ENCODE measurements around the gene NEO1. TPM values are rescaled to one million over a fixed set of nuclear protein-coding genes. Genes with fewer than 3 reads are reported as not detected.

NEO1 gene
- total and polyA plus RNA-seq, 9 of the 15 experiments (the other 6 are each of a cell fraction or from before 2014, with no cell fraction given) = 0.08 to 1.7 (median 0.48) TPM

DNA sequence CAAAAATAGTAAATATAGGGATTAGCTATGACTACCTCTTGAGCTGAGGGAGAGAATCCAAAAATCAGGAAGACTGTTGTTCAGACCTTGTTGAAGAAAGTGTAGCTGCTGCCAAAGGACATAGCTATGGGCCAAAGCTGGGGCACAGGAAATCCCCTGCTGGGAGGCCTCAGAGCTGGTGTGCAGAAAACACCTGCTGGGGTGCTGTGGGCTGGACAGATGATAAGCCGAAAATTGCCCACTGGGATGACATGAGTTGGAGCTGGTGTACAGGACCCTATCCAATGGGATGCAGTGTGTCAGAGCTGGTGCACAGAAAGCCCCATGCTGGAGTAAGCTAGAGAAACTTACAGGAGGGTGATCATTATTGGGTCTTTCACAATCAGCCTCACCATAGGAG is 121.9 kb downstream of the NEO1 start:
- no peak for FAIRE-seq
- intact Hi-C loops (cut with micrococcal nuclease) (no loop called here), in situ Hi-C loops (cut with MboI) (no loop called here)
- H3K9me3 ChIP-seq (replicated peaks; ENCODE audit: control insufficient read depth, insufficient read depth, low read depth, low read length) = no peaks in the 10 kb centered on the region
- no peak overlapping the region for H3K4me2 ChIP-seq (ENCODE audit: insufficient read depth, low read length)
- H4K20me1 ChIP-seq (replicated peaks; ENCODE audit: control insufficient read depth, insufficient read depth, low read length) = no peaks in the 10 kb centered on the region
- H3K36me3 ChIP-seq (ENCODE audit: control insufficient read depth, insufficient read depth, low read length) = no peaks in the 10 kb centered on the region
- WGBS (ENCODE audit: insufficient coverage, low coverage, missing lambda C conversion rate) = 0% methylated on average over 1 of the region's 1 CpG
- ATAC-seq = no peak
- no peak overlapping the region for H3K27ac ChIP-seq (ENCODE audit: extremely low read depth, low read depth, low read length)
- ChIA-PET POLR2A (interaction anchor here (0.5 kb wide), 1 partner anchor 11 kb away, joined by 3 read pairs; no protein-coding TSS in a partner anchor), CTCF (ENCODE audit: low intra/inter-chr PET ratio) (no interaction called here)
- no peaks in the 10 kb centered on the region for H3K79me2 ChIP-seq (ENCODE audit: control insufficient read depth, insufficient read depth, low read length)
- H3K9ac ChIP-seq (ENCODE audit: insufficient read depth in 1 of 2, low read depth in 2 of 2, low read length in 2 of 2) = no peak overlapping the region
- H3K4me1 ChIP-seq (replicated peaks in 1 of 2; ENCODE audit: control insufficient read depth in 2 of 2, insufficient read depth in 2 of 2, low read length in 2 of 2) = no peaks in the 10 kb centered on the region
- no peak overlapping the region for H3K4me3 ChIP-seq
- H3K9me1 ChIP-seq (ENCODE audit: control insufficient read depth, insufficient read depth, low read length) = no peaks in the 10 kb centered on the region
- BruUV-seq (replicated peaks) = no TSS peak
- no peak for DNase-seq (ENCODE audit: extremely low read depth in 1 of 4, low spot score in 3 of 4)
- no peaks in the 10 kb centered on the region for H3K27me3 ChIP-seq (ENCODE audit: control insufficient read depth in 2 of 2, insufficient read depth in 2 of 2, low read length in 2 of 2)
- no peak overlapping the region for H2AFZ ChIP-seq (ENCODE audit: low read depth, low read length)
- TF ChIP-seq E2F5 (CRISPR knock-in tag; IDR thresholded peaks at IDR 0.05) (no peak), BRD9 (IDR thresholded peaks at IDR 0.05; ENCODE audit: low read depth, partially characterized antibody) (no peak), BCL6 (CRISPR knock-in tag; IDR thresholded peaks at IDR 0.05) (no peak), SFPQ (IDR thresholded peaks at IDR 0.05; ENCODE audit: low read depth, low read length) (no peak), POLR3G (IDR thresholded peaks at IDR 0.05; ENCODE audit: extremely low read depth, insufficient read length, insufficient replicate concordance) (no peak), ZNF232 (CRISPR knock-in tag; IDR thresholded peaks at IDR 0.05) (no peak), MTA2 (IDR thresholded peaks at IDR 0.05; ENCODE audit: low read depth) (no peak), FOXK1 (CRISPR knock-in tag; IDR thresholded peaks at IDR 0.05; ENCODE audit: borderline replicate concordance) (no peak)
- TF ChIP-seq, protein P1, sequence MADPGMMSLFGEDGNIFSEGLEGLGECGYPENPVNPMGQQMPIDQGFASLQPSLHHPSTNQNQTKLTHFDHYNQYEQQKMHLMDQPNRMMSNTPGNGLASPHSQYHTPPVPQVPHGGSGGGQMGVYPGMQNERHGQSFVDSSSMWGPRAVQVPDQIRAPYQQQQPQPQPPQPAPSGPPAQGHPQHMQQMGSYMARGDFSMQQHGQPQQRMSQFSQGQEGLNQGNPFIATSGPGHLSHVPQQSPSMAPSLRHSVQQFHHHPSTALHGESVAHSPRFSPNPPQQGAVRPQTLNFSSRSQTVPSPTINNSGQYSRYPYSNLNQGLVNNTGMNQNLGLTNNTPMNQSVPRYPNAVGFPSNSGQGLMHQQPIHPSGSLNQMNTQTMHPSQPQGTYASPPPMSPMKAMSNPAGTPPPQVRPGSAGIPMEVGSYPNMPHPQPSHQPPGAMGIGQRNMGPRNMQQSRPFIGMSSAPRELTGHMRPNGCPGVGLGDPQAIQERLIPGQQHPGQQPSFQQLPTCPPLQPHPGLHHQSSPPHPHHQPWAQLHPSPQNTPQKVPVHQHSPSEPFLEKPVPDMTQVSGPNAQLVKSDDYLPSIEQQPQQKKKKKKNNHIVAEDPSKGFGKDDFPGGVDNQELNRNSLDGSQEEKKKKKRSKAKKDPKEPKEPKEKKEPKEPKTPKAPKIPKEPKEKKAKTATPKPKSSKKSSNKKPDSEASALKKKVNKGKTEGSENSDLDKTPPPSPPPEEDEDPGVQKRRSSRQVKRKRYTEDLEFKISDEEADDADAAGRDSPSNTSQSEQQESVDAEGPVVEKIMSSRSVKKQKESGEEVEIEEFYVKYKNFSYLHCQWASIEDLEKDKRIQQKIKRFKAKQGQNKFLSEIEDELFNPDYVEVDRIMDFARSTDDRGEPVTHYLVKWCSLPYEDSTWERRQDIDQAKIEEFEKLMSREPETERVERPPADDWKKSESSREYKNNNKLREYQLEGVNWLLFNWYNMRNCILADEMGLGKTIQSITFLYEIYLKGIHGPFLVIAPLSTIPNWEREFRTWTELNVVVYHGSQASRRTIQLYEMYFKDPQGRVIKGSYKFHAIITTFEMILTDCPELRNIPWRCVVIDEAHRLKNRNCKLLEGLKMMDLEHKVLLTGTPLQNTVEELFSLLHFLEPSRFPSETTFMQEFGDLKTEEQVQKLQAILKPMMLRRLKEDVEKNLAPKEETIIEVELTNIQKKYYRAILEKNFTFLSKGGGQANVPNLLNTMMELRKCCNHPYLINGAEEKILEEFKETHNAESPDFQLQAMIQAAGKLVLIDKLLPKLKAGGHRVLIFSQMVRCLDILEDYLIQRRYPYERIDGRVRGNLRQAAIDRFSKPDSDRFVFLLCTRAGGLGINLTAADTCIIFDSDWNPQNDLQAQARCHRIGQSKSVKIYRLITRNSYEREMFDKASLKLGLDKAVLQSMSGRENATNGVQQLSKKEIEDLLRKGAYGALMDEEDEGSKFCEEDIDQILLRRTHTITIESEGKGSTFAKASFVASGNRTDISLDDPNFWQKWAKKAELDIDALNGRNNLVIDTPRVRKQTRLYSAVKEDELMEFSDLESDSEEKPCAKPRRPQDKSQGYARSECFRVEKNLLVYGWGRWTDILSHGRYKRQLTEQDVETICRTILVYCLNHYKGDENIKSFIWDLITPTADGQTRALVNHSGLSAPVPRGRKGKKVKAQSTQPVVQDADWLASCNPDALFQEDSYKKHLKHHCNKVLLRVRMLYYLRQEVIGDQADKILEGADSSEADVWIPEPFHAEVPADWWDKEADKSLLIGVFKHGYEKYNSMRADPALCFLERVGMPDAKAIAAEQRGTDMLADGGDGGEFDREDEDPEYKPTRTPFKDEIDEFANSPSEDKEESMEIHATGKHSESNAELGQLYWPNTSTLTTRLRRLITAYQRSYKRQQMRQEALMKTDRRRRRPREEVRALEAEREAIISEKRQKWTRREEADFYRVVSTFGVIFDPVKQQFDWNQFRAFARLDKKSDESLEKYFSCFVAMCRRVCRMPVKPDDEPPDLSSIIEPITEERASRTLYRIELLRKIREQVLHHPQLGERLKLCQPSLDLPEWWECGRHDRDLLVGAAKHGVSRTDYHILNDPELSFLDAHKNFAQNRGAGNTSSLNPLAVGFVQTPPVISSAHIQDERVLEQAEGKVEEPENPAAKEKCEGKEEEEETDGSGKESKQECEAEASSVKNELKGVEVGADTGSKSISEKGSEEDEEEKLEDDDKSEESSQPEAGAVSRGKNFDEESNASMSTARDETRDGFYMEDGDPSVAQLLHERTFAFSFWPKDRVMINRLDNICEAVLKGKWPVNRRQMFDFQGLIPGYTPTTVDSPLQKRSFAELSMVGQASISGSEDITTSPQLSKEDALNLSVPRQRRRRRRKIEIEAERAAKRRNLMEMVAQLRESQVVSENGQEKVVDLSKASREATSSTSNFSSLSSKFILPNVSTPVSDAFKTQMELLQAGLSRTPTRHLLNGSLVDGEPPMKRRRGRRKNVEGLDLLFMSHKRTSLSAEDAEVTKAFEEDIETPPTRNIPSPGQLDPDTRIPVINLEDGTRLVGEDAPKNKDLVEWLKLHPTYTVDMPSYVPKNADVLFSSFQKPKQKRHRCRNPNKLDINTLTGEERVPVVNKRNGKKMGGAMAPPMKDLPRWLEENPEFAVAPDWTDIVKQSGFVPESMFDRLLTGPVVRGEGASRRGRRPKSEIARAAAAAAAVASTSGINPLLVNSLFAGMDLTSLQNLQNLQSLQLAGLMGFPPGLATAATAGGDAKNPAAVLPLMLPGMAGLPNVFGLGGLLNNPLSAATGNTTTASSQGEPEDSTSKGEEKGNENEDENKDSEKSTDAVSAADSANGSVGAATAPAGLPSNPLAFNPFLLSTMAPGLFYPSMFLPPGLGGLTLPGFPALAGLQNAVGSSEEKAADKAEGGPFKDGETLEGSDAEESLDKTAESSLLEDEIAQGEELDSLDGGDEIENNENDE (IDR thresholded peaks at IDR 0.05; ENCODE audit: low read depth, low read length) = no peak
